H1 (cell line): ENCODE results near the gene CDKN2A. TPM values are rescaled to one million over a fixed set of nuclear protein-coding genes. Genes with fewer than 3 reads are reported as not detected.
"Not testable (repeated sequence)": the region's sequence is repeated elsewhere in the genome, so short reads cannot be mapped to it uniquely, and the experiment has no call there.

Source experiments
- CTCF ChIA-PET: fragments of 300-600 bp; sonication (Branson Sonifier 250); formaldehyde crosslinking; loops from one replicate; lab custom pipeline; 2021; ENCODE audit not compliant: partially characterized antibody; lab: Charles Lee
- POLR2A ChIA-PET: fragments of 300-600 bp; sonication (Branson Sonifier 250); formaldehyde crosslinking; loops from one replicate; lab custom pipeline; 2021; ENCODE audit warnings: inconsistent platforms; ENCODE audit not compliant: partially characterized antibody; lab: Charles Lee
- DNase-seq, 2 experiments: peaks; one replicate each; pipeline versions ENCODE4 v3.0.0 to v3.0.0-alpha.2; 2010 to 2022; ENCODE audit warnings: low spot score in 2 of 2, low read depth in 1 of 2, mixed read lengths in 1 of 2
- FAIRE-seq: peaks from 2 replicates; lab custom pipeline; 2011; peaks lifted over from hg19 to GRCh38; lab: Jason Lieb, UNC
- H2AFZ ChIP-seq: 2 replicates; pipeline ENCODE4 v1.8.1; 2012; ENCODE audit warnings: low read length, inconsistent platforms
- H2AK5ac ChIP-seq: 2 replicates; pipeline ENCODE4 v1.6.1; 2013; ENCODE audit warnings: low read depth, low read length
- H2BK120ac ChIP-seq: replicated peaks from 2 replicates; pipeline ENCODE3; 2013; ENCODE audit warnings: low read depth, low read length, inconsistent platforms
- H2BK12ac ChIP-seq: 2 replicates; pipeline ENCODE4 v1.6.1; 2013; ENCODE audit warnings: low read depth, low read length
- H2BK15ac ChIP-seq: 2 replicates; pipeline ENCODE4 v1.6.1; 2013; ENCODE audit warnings: low read length
- H2BK20ac ChIP-seq: 2 replicates; pipeline ENCODE4 v1.6.1; 2013; ENCODE audit warnings: low read length
- H2BK5ac ChIP-seq: 2 replicates; pipeline ENCODE4 v1.6.1; 2013; ENCODE audit warnings: low read depth, low read length
- H3K14ac ChIP-seq: 2 replicates; pipeline ENCODE4 v1.6.1; 2013; ENCODE audit warnings: inconsistent platforms; ENCODE audit not compliant: insufficient read length
- H3K18ac ChIP-seq: 2 replicates; pipeline ENCODE4 v1.6.1; 2013; ENCODE audit warnings: low read length; ENCODE audit errors: extremely low read depth
- H3K23ac ChIP-seq: 2 replicates; pipeline ENCODE4 v1.6.1; 2013; ENCODE audit warnings: inconsistent platforms; ENCODE audit not compliant: insufficient read length
- H3K23me2 ChIP-seq: 2 replicates; pipeline ENCODE4 v1.6.1; 2013; ENCODE audit warnings: low read depth, low read length
- H3K27ac ChIP-seq: 2 replicates; pipeline ENCODE4 v1.6.1; 2011; ENCODE audit warnings: low read depth, low read length, inconsistent platforms
- H3K27me3 ChIP-seq, 4 experiments: replicated peaks in 1 of 4; 1 replicate in 1 of 4; 2 replicates in 3 of 4; pipeline versions ENCODE4 v1.6.1 to v1.8.1; 2011 to 2013; ENCODE audit warnings: low read length in 3 of 4, mild to moderate bottlenecking in 3 of 4, inconsistent platforms in 2 of 4, mixed read lengths in 2 of 4, moderate library complexity in 1 of 4; ENCODE audit not compliant: control insufficient read depth in 3 of 4, insufficient read depth in 3 of 4; ENCODE audit errors: extremely low read depth in 1 of 4
- H3K36me3 ChIP-seq, 4 experiments: 2 replicates each; pipeline versions ENCODE4 v1.6.1 to v1.8.1; 2011 to 2013; ENCODE audit warnings: mild to moderate bottlenecking in 4 of 4, low read length in 3 of 4, moderate library complexity in 2 of 4, control low read depth in 1 of 4, inconsistent platforms in 1 of 4; ENCODE audit not compliant: insufficient read depth in 4 of 4, control insufficient read depth in 2 of 4
- H3K4ac ChIP-seq: replicated peaks from 2 replicates; pipeline ENCODE3; 2013; ENCODE audit warnings: low read length, low read depth, mixed read lengths, inconsistent platforms; ENCODE audit not compliant: insufficient read length
- H3K4me1 ChIP-seq, 4 experiments: replicated peaks in 1 of 4; 1 replicate in 1 of 4; 2 replicates in 3 of 4; pipeline versions ENCODE4 v1.6.1 to v1.8.1; 2011 to 2013; ENCODE audit warnings: low read length in 3 of 4, inconsistent platforms in 2 of 4, mixed read lengths in 1 of 4; ENCODE audit not compliant: insufficient read depth in 4 of 4, control insufficient read depth in 3 of 4
- H3K4me2 ChIP-seq, 2 experiments: 2 replicates each; pipeline versions ENCODE4 v1.6.1 to v1.8.1; 2011 to 2013; ENCODE audit warnings: low read depth in 2 of 2, low read length in 2 of 2, control low read depth in 1 of 2, inconsistent platforms in 1 of 2, mild to moderate bottlenecking in 1 of 2; ENCODE audit not compliant: insufficient read depth in 1 of 2
- H3K4me3 ChIP-seq, 4 experiments: fragments of 200-600, 300-600 bp in 1 of 4; sonication (generic), shearing (Covaris generic), sonication (Bioruptor Twin) in 1 of 4; 2 replicates each; pipeline versions ENCODE4 v1.5.1 to v1.8.1; 2011 to 2016; ENCODE audit warnings: low read length in 4 of 4, low read depth in 3 of 4, control low read depth in 2 of 4, inconsistent platforms in 2 of 4, mild to moderate bottlenecking in 2 of 4, mixed read lengths in 1 of 4, moderate library complexity in 1 of 4; ENCODE audit not compliant: insufficient read depth in 2 of 4; ENCODE audit errors: extremely low read depth in 1 of 4
- H3K56ac ChIP-seq: replicated peaks from 2 replicates; pipeline ENCODE3; 2013; ENCODE audit warnings: low read depth, mild to moderate bottlenecking, mixed read lengths, low read length, inconsistent platforms; ENCODE audit not compliant: insufficient read length
- H3K79me1 ChIP-seq: 2 replicates; pipeline ENCODE4 v1.6.1; 2013; ENCODE audit warnings: low read depth, low read length, control low read depth
- H3K79me2 ChIP-seq, 2 experiments: 2 replicates each; pipeline versions ENCODE4 v1.6.1 to v1.8.1; 2012 to 2013; ENCODE audit warnings: low read length in 2 of 2, mild to moderate bottlenecking in 2 of 2, inconsistent platforms in 1 of 2; ENCODE audit not compliant: insufficient read depth in 2 of 2, control insufficient read depth in 1 of 2
- H3K9ac ChIP-seq, 4 experiments: replicated peaks in 1 of 4; 1 replicate in 1 of 4; 2 replicates in 3 of 4; pipeline versions ENCODE4 v1.6.1 to v1.8.1; 2011 to 2013; ENCODE audit warnings: low read depth in 3 of 4, low read length in 3 of 4, control low read depth in 2 of 4, mild to moderate bottlenecking in 2 of 4, moderate library complexity in 2 of 4, inconsistent platforms in 1 of 4; ENCODE audit errors: extremely low read depth in 1 of 4
- H3K9me3 ChIP-seq, 2 experiments: 2 replicates each; pipeline versions ENCODE4 v1.6.1 to v1.8.1; 2012 to 2013; ENCODE audit warnings: mild to moderate bottlenecking in 2 of 2, moderate library complexity in 2 of 2, control low read depth in 1 of 2, inconsistent platforms in 1 of 2, low read depth in 1 of 2, low read length in 1 of 2, mixed read lengths in 1 of 2; ENCODE audit not compliant: insufficient read depth in 2 of 2
- H4K20me1 ChIP-seq, 2 experiments: replicated peaks in 1 of 2; 2 replicates each; pipeline versions ENCODE3 to v1.8.1; 2011 to 2013; ENCODE audit warnings: inconsistent platforms in 2 of 2, low read length in 2 of 2, mild to moderate bottlenecking in 1 of 2; ENCODE audit not compliant: insufficient read depth in 2 of 2, control insufficient read depth in 1 of 2
- H4K5ac ChIP-seq: 2 replicates; pipeline ENCODE4 v1.6.1; 2013; ENCODE audit warnings: low read length, low read depth, mixed read lengths, inconsistent platforms; ENCODE audit not compliant: insufficient read length
- H4K8ac ChIP-seq: 2 replicates; pipeline ENCODE4 v1.8.0; 2013; ENCODE audit warnings: mild to moderate bottlenecking, moderate library complexity, low read length, inconsistent platforms; ENCODE audit not compliant: insufficient read depth; ENCODE audit errors: extremely low read depth
- H4K91ac ChIP-seq: replicated peaks from 2 replicates; pipeline ENCODE3; 2013; ENCODE audit warnings: low read length, mixed read lengths, inconsistent platforms; ENCODE audit not compliant: insufficient read length
- WGBS, 2 experiments: shearing (Covaris generic) in 1 of 2; methylation state at CpG; one replicate each; pipeline versions ENCODE4 v1.1.6 to v1.1.7; 2013 to 2015; ENCODE audit warnings: low lambda C conversion rate in 2 of 2, mixed read lengths in 2 of 2, inconsistent platforms in 1 of 2, low coverage in 1 of 2, missing lambda C conversion rate in 1 of 2; ENCODE audit not compliant: insufficient replicate concordance in 2 of 2, insufficient coverage in 1 of 2, insufficient read length in 1 of 2; ENCODE audit errors: extremely low coverage in 1 of 2, missing lambda C conversion rate in 1 of 2; 5-methylcytosine and 5-hydroxymethylcytosine counted together
- polyA plus RNA-seq, 7 experiments: library from polyadenylated mRNA; depleted of rRNA in 3 of 7; stranded (reverse) in 5 of 7; unstranded in 2 of 7; fragments of >200 nt in 5 of 7; fragments of 200-250 nt in 2 of 7; gene quantifications; 1 replicate in 5 of 7; 2 replicates in 1 of 7; 4 replicates in 1 of 7; pipeline versions ENCODE4 v1.2.1 to v1.2.3, GENCODE V29; 2011 to 2013; ENCODE audit warnings: missing spikeins in 2 of 7, mixed read lengths in 2 of 7
- total RNA-seq: library from RNA; stranded (reverse); fragmentation: NEBNext Ultra II Directional; extraction: Animal tissue kit (Norgen Biotek cat#: 25700); gene quantifications from 2 replicates; pipeline ENCODE4 v1.2.1, GENCODE V29; 2021

CDKN2A gene
- total and polyA plus RNA-seq, 2 of the 8 experiments (the other 6 are each of a cell fraction or from before 2014, with no cell fraction given), result 0.51 to 0.73 TPM

DNA sequence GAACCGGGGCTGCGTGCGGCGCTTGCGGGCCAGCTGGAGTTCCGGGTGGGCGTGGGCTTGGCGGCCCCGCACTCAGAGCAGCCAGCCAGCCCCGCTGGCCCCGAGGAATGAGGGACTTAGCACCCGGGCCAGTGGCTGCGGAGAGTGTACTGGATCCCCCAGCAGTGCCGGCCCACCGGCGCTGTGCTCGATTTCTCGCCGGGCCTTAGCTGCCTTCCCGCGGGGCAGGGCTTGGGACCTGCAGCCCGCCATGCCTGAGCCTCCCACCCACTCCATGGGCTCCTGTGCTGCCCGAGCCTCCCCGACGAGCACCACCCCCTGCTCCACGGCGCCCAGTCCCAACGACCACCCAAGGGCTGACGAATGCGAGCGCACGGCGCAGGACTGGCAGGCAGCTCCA, 34.9 kb downstream of the CDKN2A start:
- H3K4me1 ChIP-seq, H3K23me2 ChIP-seq, H3K23ac ChIP-seq, H3K18ac ChIP-seq, H3K79me1 ChIP-seq, DNase-seq, H2BK15ac ChIP-seq, H4K5ac ChIP-seq, H3K9me3 ChIP-seq, FAIRE-seq, H4K20me1 ChIP-seq, H3K56ac ChIP-seq, H2BK20ac ChIP-seq, H3K4me2 ChIP-seq, H3K36me3 ChIP-seq, H3K79me2 ChIP-seq, H2BK12ac ChIP-seq, H3K4ac ChIP-seq, H4K8ac ChIP-seq, H2AFZ ChIP-seq, H2AK5ac ChIP-seq, H2BK120ac ChIP-seq, H3K4me3 ChIP-seq, H3K14ac ChIP-seq, H3K27ac ChIP-seq, H2BK5ac ChIP-seq, CTCF ChIA-PET, H4K91ac ChIP-seq, H3K9ac ChIP-seq: not testable (repeated sequence)
- peaks cover 1 to 17% (median 8%) of the 10 kb centered on the region in 4 experiments for H3K27me3 ChIP-seq
- POLR2A ChIA-PET, result interaction anchor here (1.2 kb wide), 1 partner anchor 50 kb away, joined by 4 read pairs; the partner anchor contains the start of gene CDKN2B
- WGBS, 2 experiments, result 93% methylated on average over 11 of the region's 33 CpGs; no CpG with 5 or more reads in 1 of the 2 experiments
